MCF 10A (cell line): ENCODE measurements around the gene BCAS1. TPM values are rescaled to one million over a fixed set of nuclear protein-coding genes. Genes with fewer than 3 reads are reported as not detected.

Source experiments
- BruUV-seq: library from RNA; stranded (reverse); fragments of 400-500 nt; replicated peaks from 2 replicates; lab custom pipeline; 2021; lab: Mats Ljungman, UMichigan
- CTCF ChIA-PET: fragments of 300-600 bp; sonication (Branson Sonifier 250); formaldehyde crosslinking; extraction: SDS; loops from one replicate; lab custom pipeline; 2021; ENCODE audit warnings: antibody characterized with exemption, inconsistent platforms; lab: Yijun Ruan, JAX
- POLR2A ChIA-PET: fragments of 300-600, 350-650 bp; sonication (Branson Sonifier 250); formaldehyde crosslinking; extraction: SDS; loops from one replicate; lab custom pipeline; 2020; ENCODE audit warnings: antibody characterized with exemption, inconsistent platforms; lab: Yijun Ruan, JAX
- DNase-seq: peaks from one replicate; pipeline ENCODE4 v3.0.0-alpha.2; 2018; ENCODE audit not compliant: unreplicated experiment
- H3K27ac Mint-ChIP-seq: one replicate; pipeline ENCODE4 v1.8.0; 2022; ENCODE audit warnings: mild to moderate bottlenecking, low read depth, mixed read lengths; ENCODE audit not compliant: unreplicated experiment
- H3K27me3 Mint-ChIP-seq: one replicate; pipeline ENCODE4 v1.8.0; 2022; ENCODE audit warnings: mixed read lengths; ENCODE audit not compliant: insufficient read depth, unreplicated experiment
- H3K36me3 Mint-ChIP-seq: one replicate; pipeline ENCODE4 v1.8.0; 2022; ENCODE audit warnings: mild to moderate bottlenecking, moderate library complexity, mixed read lengths; ENCODE audit not compliant: insufficient read depth, unreplicated experiment
- H3K4me1 Mint-ChIP-seq: one replicate; pipeline ENCODE4 v1.8.0; 2022; ENCODE audit warnings: mixed read lengths; ENCODE audit not compliant: insufficient read depth, unreplicated experiment
- H3K4me3 Mint-ChIP-seq: one replicate; pipeline ENCODE4 v1.8.0; 2022; ENCODE audit warnings: mild to moderate bottlenecking, moderate library complexity, mixed read lengths; ENCODE audit not compliant: unreplicated experiment
- H3K9me3 Mint-ChIP-seq: one replicate; pipeline ENCODE4 v1.8.0; 2022; ENCODE audit warnings: mixed read lengths; ENCODE audit not compliant: unreplicated experiment
- CTCF ChIP-seq: fragments of 200-600 bp; IDR thresholded peaks from one replicate; pipeline ENCODE4 v1.8.0; 2022; ENCODE audit warnings: antibody characterized with exemption, mild to moderate bottlenecking; ENCODE audit not compliant: unreplicated experiment
- intact Hi-C: fragments of 100-400 bp; cut with micrococcal nuclease; formaldehyde crosslinking; loops from 2 replicates; pipeline ENCODE4 v1.14.1; 2022
- total RNA-seq: library from RNA; stranded (reverse); gene quantifications from 2 replicates; pipeline ENCODE4 v1.2.3, GENCODE V29; 2022

BCAS1 gene
- total RNA-seq, 1 experiment from 2014 or later: not detected

- TF ChIP-seq CTCF: no peak
- Mint-ChIP-seq H3K4me3 (no peak overlapping the region), H3K27ac (no peak overlapping the region), H3K36me3 (no peaks in the 10 kb centered on the region), H3K9me3 (peaks cover 7% of the 10 kb centered on the region), H3K27me3 (no peaks in the 10 kb centered on the region), H3K4me1 (no peaks in the 10 kb centered on the region)
- CTCF ChIA-PET: interaction anchor here (0.6 kb wide), 1 partner anchor 9 kb away, joined by 3 read pairs; no protein-coding TSS in a partner anchor
- no peak for DNase-seq
- POLR2A ChIA-PET: no interaction called here
- intact Hi-C loops: no loop called here
- BruUV-seq: no TSS peak
Observed at GRCh38 chr20:54085910-54086309, 15.5 kb upstream of the BCAS1 start.

- H3K36me3 Mint-ChIP-seq: no peaks in the 10 kb centered on the region
- no peak overlapping the region for H3K27ac Mint-ChIP-seq
- no peaks in the 10 kb centered on the region for H3K4me1 Mint-ChIP-seq
- TF ChIP-seq CTCF: no peak
- no peak for DNase-seq
- ChIA-PET CTCF (interaction anchor here (0.7 to 1.1 kb wide), 2 partner anchors 16 to 23 kb away, joined by 4 read pairs; no protein-coding TSS in a partner anchor), POLR2A (interaction anchor here (0.5 kb wide), 1 partner anchor 497 kb away, joined by 3 read pairs; no protein-coding TSS in a partner anchor)
- no TSS peak for BruUV-seq
- intact Hi-C loops: no loop called here
- no peaks in the 10 kb centered on the region for H3K27me3 Mint-ChIP-seq
- peaks cover 7% of the 10 kb centered on the region for H3K9me3 Mint-ChIP-seq
- H3K4me3 Mint-ChIP-seq: no peak overlapping the region
Observed at GRCh38 chr20:54085425-54085824, 15.0 kb upstream of the BCAS1 start.

GRCh38 chr20:54084727-54085388 is 14.5 kb upstream of the BCAS1 start:
- no TSS peak for BruUV-seq
- no peak overlapping the region for H3K27ac Mint-ChIP-seq
- no peaks in the 10 kb centered on the region for H3K27me3 Mint-ChIP-seq
- H3K4me3 Mint-ChIP-seq: no peak overlapping the region
- ChIA-PET POLR2A (interaction anchor here (0.5 kb wide), 1 partner anchor 496 kb away, joined by 3 read pairs; no protein-coding TSS in a partner anchor), CTCF (interaction anchor here (0.6 to 3.9 kb wide), 6 partner anchors 12 to 1776 kb away, joined by 3 to 23 read pairs (median 4); no protein-coding TSS in a partner anchor)
- no peaks in the 10 kb centered on the region for H3K4me1 Mint-ChIP-seq
- intact Hi-C loops: no loop called here
- DNase-seq: no peak
- peaks cover 7% of the 10 kb centered on the region for H3K9me3 Mint-ChIP-seq
- no peak for TF ChIP-seq CTCF
- H3K36me3 Mint-ChIP-seq: no peaks in the 10 kb centered on the region

GRCh38 chr20:54084193-54084592 is 13.8 kb upstream of the BCAS1 start:
- no peak for TF ChIP-seq CTCF
- ChIA-PET POLR2A (no interaction called here), CTCF (interaction anchor here (0.6 to 3.9 kb wide), 5 partner anchors 13 to 1775 kb away, joined by 3 to 23 read pairs (median 4); no protein-coding TSS in a partner anchor)
- H3K4me1 Mint-ChIP-seq: no peaks in the 10 kb centered on the region
- H3K9me3 Mint-ChIP-seq: peaks cover 7% of the 10 kb centered on the region
- no peaks in the 10 kb centered on the region for H3K27me3 Mint-ChIP-seq
- no peak for DNase-seq
- H3K4me3 Mint-ChIP-seq: no peak overlapping the region
- BruUV-seq: no TSS peak
- no peaks in the 10 kb centered on the region for H3K36me3 Mint-ChIP-seq
- intact Hi-C loops: no loop called here
- H3K27ac Mint-ChIP-seq: no peak overlapping the region
